Amygdala (tissue), 56 donors: ENCODE data around the gene CACNA1D.

Source experiments
- DNase-seq, 56 donors: peaks; one replicate each; lab custom pipeline; 2025; lab: John Stamatoyannopoulos, UW

CACNA1D gene

GRCh38 chr3:53675942-53676341 is 181.5 kb downstream of the CACNA1D start:
- no peak for DNase-seq

- DNase-seq: no peak
These were observed 183.0 kb downstream of the CACNA1D start for GRCh38 chr3:53677413-53677812.

- peak in 23 of 56 donors; percentile 5 to 57 (median 30) for DNase-seq
These were observed 185.6 kb downstream of the CACNA1D start for GRCh38 chr3:53680028-53680427.

GRCh38 chr3:53682807-53683206 is 188.4 kb downstream of the CACNA1D start:
- no peak for DNase-seq

- DNase-seq: no peak
These were observed 193.7 kb downstream of the CACNA1D start for GRCh38 chr3:53688066-53688465.

GRCh38 chr3:53688989-53689388 is 194.6 kb downstream of the CACNA1D start:
- no peak for DNase-seq

GRCh38 chr3:53689681-53690080 is 195.3 kb downstream of the CACNA1D start:
- DNase-seq: no peak

- DNase-seq: no peak
These were observed 196.1 kb downstream of the CACNA1D start for GRCh38 chr3:53690521-53690920.

GRCh38 chr3:53691349-53691748 is 196.9 kb downstream of the CACNA1D start:
- no peak for DNase-seq

- DNase-seq: no peak
These were observed 197.5 kb downstream of the CACNA1D start for GRCh38 chr3:53691885-53692284.

GRCh38 chr3:53693451-53693850 is 199.0 kb downstream of the CACNA1D start:
- no peak for DNase-seq

GRCh38 chr3:53694046-53694445 is 199.6 kb downstream of the CACNA1D start:
- DNase-seq: no peak

GRCh38 chr3:53694666-53695323 is 200.4 kb downstream of the CACNA1D start:
- DNase-seq: no peak

GRCh38 chr3:53695324-53695690 is 200.9 kb downstream of the CACNA1D start:
- DNase-seq: no peak

GRCh38 chr3:53696401-53697172 is 202.2 kb downstream of the CACNA1D start:
- no peak for DNase-seq

- no peak for DNase-seq
These were observed 206.0 kb downstream of the CACNA1D start for GRCh38 chr3:53700441-53700840.

GRCh38 chr3:53702776-53703530 is 208.5 kb downstream of the CACNA1D start:
- no peak for DNase-seq

- DNase-seq: no peak
These were observed 209.4 kb downstream of the CACNA1D start for GRCh38 chr3:53703630-53704362.

- DNase-seq: no peak
These were observed 209.9 kb downstream of the CACNA1D start for GRCh38 chr3:53704363-53704725.

GRCh38 chr3:53705024-53705745 is 210.8 kb downstream of the CACNA1D start:
- no peak for DNase-seq
